ENCODE data around the gene ILK. TPM values are rescaled to one million over a fixed set of nuclear protein-coding genes. Genes with fewer than 3 reads are reported as not detected.

The ILK gene
- total and polyA plus RNA-seq, 10 of the 15 experiments (the other 5 are each of a cell fraction or from before 2014, with no cell fraction given): 51.8 to 163 (median 92.0) TPM

DNA sequence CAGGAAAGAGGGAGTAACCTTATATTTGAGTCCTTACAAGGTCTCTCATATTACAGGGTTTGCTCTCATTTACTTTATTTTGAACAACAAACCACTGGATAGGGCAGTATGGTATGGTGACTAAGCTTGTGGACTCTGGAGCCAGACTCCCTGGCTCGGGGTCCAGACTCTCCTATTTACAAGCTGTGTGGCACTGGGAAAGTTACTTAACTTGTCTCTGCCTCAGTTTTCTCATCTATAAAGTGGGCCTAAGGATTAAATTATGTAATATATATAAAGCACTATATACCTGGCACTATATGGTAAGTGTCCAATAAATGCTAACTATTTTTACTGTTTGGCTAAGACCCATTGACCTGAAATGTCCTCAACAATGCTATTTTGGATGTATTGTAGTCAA is 53.8 kb downstream of the ILK start:
- Histone ChIP-seq H3K27me3 (replicated peaks in 1 of 2; ENCODE audit: control insufficient read depth in 2 of 2, insufficient read depth in 2 of 2, low read length in 1 of 2) (peaks cover 4% of the 10 kb centered on the region in 2 experiments), H3K36me3 (ENCODE audit: control insufficient read depth in 2 of 2, insufficient read depth in 2 of 2, low read length in 1 of 2) (no peaks in the 10 kb centered on the region), H3K4me2 (ENCODE audit: control insufficient read depth, insufficient read depth) (no peak overlapping the region), H3K9me3 (replicated peaks; ENCODE audit: control insufficient read depth, insufficient read depth, low read length) (no peaks in the 10 kb centered on the region), H4K20me1 (ENCODE audit: control insufficient read depth, insufficient read depth) (no peaks in the 10 kb centered on the region), H3K27ac (ENCODE audit: control insufficient read depth, insufficient read depth) (no peak overlapping the region), H2AFZ (ENCODE audit: control insufficient read depth, low read depth, low read length) (no peak overlapping the region), H3K4me1 (ENCODE audit: control insufficient read depth, insufficient read depth, low read length) (no peaks in the 10 kb centered on the region), H3K9ac (ENCODE audit: control insufficient read depth, insufficient read depth, low read length) (no peak overlapping the region), H3K4me3 (no peak overlapping the region), H3K79me2 (ENCODE audit: control insufficient read depth, insufficient read depth, low read length) (no peaks in the 10 kb centered on the region)
- 4% methylated on average over 1 of the region's 1 CpG for WGBS (ENCODE audit: insufficient coverage, insufficient replicate concordance, low lambda C conversion rate, missing lambda C conversion rate)
- intact Hi-C loops (cut with micrococcal nuclease; ENCODE audit: unreplicated experiment) (no loop called here), in situ Hi-C loops (cut with MboI) (no loop called here)
- POLR2A ChIA-PET: no interaction called here
- CTCF ChIA-PET: interaction anchor here (0.7 to 4.5 kb wide), 3 partner anchors 9 to 165 kb away, joined by 3 to 22 read pairs (median 3); no protein-coding TSS in a partner anchor
- no peak for ATAC-seq
- FAIRE-seq: no peak
- RAD21 ChIA-PET (ENCODE audit: unreplicated experiment): interaction anchor here (0.7 to 1.0 kb wide), 2 partner anchors 38 to 278 kb away, joined by 3 read pairs; partner anchors contain the start of gene TPP1
- BruUV-seq (replicated peaks): no TSS peak
- no peak for DNase-seq (ENCODE audit: low read depth, low spot score)
- SMC1A ChIA-PET (ENCODE audit: uncharacterized antibody, unreplicated experiment): interaction anchor here (0.7 to 1.0 kb wide), 2 partner anchors 39 to 49 kb away, joined by 3 read pairs; partner anchors contain the start of gene TPP1
- TF ChIP-seq KAT2A (conservative IDR thresholded peaks at IDR 0.05; ENCODE audit: control insufficient read depth, low read depth, low read length): no peak
- TF ChIP-seq, protein P1, sequence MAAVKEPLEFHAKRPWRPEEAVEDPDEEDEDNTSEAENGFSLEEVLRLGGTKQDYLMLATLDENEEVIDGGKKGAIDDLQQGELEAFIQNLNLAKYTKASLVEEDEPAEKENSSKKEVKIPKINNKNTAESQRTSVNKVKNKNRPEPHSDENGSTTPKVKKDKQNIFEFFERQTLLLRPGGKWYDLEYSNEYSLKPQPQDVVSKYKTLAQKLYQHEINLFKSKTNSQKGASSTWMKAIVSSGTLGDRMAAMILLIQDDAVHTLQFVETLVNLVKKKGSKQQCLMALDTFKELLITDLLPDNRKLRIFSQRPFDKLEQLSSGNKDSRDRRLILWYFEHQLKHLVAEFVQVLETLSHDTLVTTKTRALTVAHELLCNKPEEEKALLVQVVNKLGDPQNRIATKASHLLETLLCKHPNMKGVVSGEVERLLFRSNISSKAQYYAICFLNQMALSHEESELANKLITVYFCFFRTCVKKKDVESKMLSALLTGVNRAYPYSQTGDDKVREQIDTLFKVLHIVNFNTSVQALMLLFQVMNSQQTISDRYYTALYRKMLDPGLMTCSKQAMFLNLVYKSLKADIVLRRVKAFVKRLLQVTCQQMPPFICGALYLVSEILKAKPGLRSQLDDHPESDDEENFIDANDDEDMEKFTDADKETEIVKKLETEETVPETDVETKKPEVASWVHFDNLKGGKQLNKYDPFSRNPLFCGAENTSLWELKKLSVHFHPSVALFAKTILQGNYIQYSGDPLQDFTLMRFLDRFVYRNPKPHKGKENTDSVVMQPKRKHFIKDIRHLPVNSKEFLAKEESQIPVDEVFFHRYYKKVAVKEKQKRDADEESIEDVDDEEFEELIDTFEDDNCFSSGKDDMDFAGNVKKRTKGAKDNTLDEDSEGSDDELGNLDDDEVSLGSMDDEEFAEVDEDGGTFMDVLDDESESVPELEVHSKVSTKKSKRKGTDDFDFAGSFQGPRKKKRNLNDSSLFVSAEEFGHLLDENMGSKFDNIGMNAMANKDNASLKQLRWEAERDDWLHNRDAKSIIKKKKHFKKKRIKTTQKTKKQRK (IDR thresholded peaks at IDR 0.05; ENCODE audit: low read depth, low read length): no peak
- no peak for TF ChIP-seq NR2C1 (IDR thresholded peaks at IDR 0.05)
- no peak for TF ChIP-seq KDM1A (IDR thresholded peaks at IDR 0.05; ENCODE audit: borderline replicate concordance)
- TF ChIP-seq CREM (IDR thresholded peaks at IDR 0.05; ENCODE audit: low read depth): no peak
- no peak for TF ChIP-seq FOS (IDR thresholded peaks at IDR 0.05; ENCODE audit: borderline replicate concordance, extremely low read depth, insufficient read length)
- TF ChIP-seq STAT3 (IDR thresholded peaks at IDR 0.05; ENCODE audit: low read depth, low read length): no peak
- TF ChIP-seq, protein P2, sequence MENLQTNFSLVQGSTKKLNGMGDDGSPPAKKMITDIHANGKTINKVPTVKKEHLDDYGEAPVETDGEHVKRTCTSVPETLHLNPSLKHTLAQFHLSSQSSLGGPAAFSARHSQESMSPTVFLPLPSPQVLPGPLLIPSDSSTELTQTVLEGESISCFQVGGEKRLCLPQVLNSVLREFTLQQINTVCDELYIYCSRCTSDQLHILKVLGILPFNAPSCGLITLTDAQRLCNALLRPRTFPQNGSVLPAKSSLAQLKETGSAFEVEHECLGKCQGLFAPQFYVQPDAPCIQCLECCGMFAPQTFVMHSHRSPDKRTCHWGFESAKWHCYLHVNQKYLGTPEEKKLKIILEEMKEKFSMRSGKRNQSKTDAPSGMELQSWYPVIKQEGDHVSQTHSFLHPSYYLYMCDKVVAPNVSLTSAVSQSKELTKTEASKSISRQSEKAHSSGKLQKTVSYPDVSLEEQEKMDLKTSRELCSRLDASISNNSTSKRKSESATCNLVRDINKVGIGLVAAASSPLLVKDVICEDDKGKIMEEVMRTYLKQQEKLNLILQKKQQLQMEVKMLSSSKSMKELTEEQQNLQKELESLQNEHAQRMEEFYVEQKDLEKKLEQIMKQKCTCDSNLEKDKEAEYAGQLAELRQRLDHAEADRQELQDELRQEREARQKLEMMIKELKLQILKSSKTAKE (IDR thresholded peaks at IDR 0.05; ENCODE audit: low read depth, poor library complexity, severe bottlenecking): no peak
- TF ChIP-seq IKZF2 (IDR thresholded peaks at IDR 0.05): no peak
- TF ChIP-seq MYB (IDR thresholded peaks at IDR 0.05; ENCODE audit: borderline replicate concordance, low read depth, low read length): no peak
- no peak for TF ChIP-seq SUPT20H (IDR thresholded peaks at IDR 0.05; ENCODE audit: borderline replicate concordance, control insufficient read depth, low read depth, low read length)
- TF ChIP-seq TCF3 (IDR thresholded peaks at IDR 0.05; ENCODE audit: borderline replicate concordance, insufficient read depth, low read depth, low read length): no peak
- no peak for TF ChIP-seq YY1 (IDR thresholded peaks at IDR 0.05; ENCODE audit: low read depth, low read length)
- no peak for TF ChIP-seq EED (IDR thresholded peaks at IDR 0.05; ENCODE audit: low read depth)
- no peak for TF ChIP-seq TBL1XR1 (IDR thresholded peaks at IDR 0.05; ENCODE audit: low read depth, low read length)
- TF ChIP-seq TARDBP (IDR thresholded peaks at IDR 0.05; ENCODE audit: borderline replicate concordance): no peak

Measured in GM12878 (cell line).